Liver (tissue), 9 donors: ENCODE measurements around the gene ZNRF3. TPM values are rescaled to one million over a fixed set of nuclear protein-coding genes. Genes with fewer than 3 reads are reported as not detected.
A peak's percentile ranks its signal among the peaks of the same experiment; 100 is the strongest.

Source experiments
- DNase-seq: peaks from one replicate; pipeline ENCODE4 v3.0.0-alpha.2; 2017; ENCODE audit warnings: low spot score
- H3K27ac ChIP-seq, 2 donors: one replicate each; pipeline ENCODE4 v1.7.0; 2013; ENCODE audit warnings: inconsistent platforms in 2 of 2, low read length in 2 of 2, control low read depth in 1 of 2, low read depth in 1 of 2, mild to moderate bottlenecking in 1 of 2
- H3K27me3 ChIP-seq, 4 donors: one replicate each; pipeline versions ENCODE4 v1.6.1 to v1.7.0; 2013; ENCODE audit warnings: low read length in 3 of 4, inconsistent platforms in 1 of 4, mild to moderate bottlenecking in 1 of 4, moderate library complexity in 1 of 4; ENCODE audit not compliant: control insufficient read depth in 4 of 4, insufficient read depth in 4 of 4
- H3K36me3 ChIP-seq, 4 donors: one replicate each; pipeline versions ENCODE4 v1.6.1 to v1.7.0; 2013; ENCODE audit warnings: low read length in 3 of 4, mild to moderate bottlenecking in 3 of 4, low read depth in 1 of 4, moderate library complexity in 1 of 4; ENCODE audit not compliant: control insufficient read depth in 4 of 4, insufficient read depth in 3 of 4
- H3K4me1 ChIP-seq, 4 donors: one replicate each; pipeline versions ENCODE4 v1.6.1 to v1.7.0; 2013; ENCODE audit warnings: low read length in 3 of 4, mild to moderate bottlenecking in 3 of 4, moderate library complexity in 1 of 4; ENCODE audit not compliant: control insufficient read depth in 4 of 4, insufficient read depth in 4 of 4
- H3K4me3 ChIP-seq, 3 donors: one replicate each; pipeline versions ENCODE4 v1.6.1 to v1.7.0; 2013; ENCODE audit warnings: low read length in 3 of 3, control low read depth in 1 of 3, low read depth in 1 of 3, mild to moderate bottlenecking in 1 of 3
- H3K9ac ChIP-seq, 2 donors: one replicate each; pipeline ENCODE4 v1.7.0; 2013; ENCODE audit warnings: low read length in 2 of 2, mild to moderate bottlenecking in 2 of 2, moderate library complexity in 2 of 2, control low read depth in 1 of 2, low read depth in 1 of 2
- H3K9me3 ChIP-seq, 4 donors: one replicate each; pipeline versions ENCODE4 v1.6.1 to v1.7.0; 2013; ENCODE audit warnings: low read length in 3 of 4; ENCODE audit not compliant: control insufficient read depth in 4 of 4
- EGR1 ChIP-seq, 2 donors: IDR thresholded peaks; 2 replicates each; pipeline ENCODE4 v1.6.1; 2016 to 2018; ENCODE audit warnings: antibody characterized with exemption in 2 of 2, low read depth in 2 of 2
- FOXA2 ChIP-seq: IDR thresholded peaks from 2 replicates; pipeline ENCODE4 v1.6.1; 2016; ENCODE audit warnings: antibody characterized with exemption
- GABPA ChIP-seq, 2 donors: IDR thresholded peaks in 1 of 2; conservative IDR thresholded peaks in 1 of 2; 2 replicates each; pipeline ENCODE4 v1.6.1; 2016; ENCODE audit warnings: antibody characterized with exemption in 2 of 2, mild to moderate bottlenecking in 1 of 2, moderate library complexity in 1 of 2
- HNF4A ChIP-seq, 2 donors: conservative IDR thresholded peaks; 2 replicates each; pipeline ENCODE4 v1.6.1; 2016; ENCODE audit warnings: antibody characterized with exemption in 2 of 2, mild to moderate bottlenecking in 2 of 2
- HNF4G ChIP-seq: IDR thresholded peaks from 2 replicates; pipeline ENCODE4 v1.6.1; 2016; ENCODE audit warnings: antibody characterized with exemption
- JUND ChIP-seq, 2 donors: IDR thresholded peaks; 2 replicates each; pipeline ENCODE4 v1.6.1; 2016; ENCODE audit warnings: antibody characterized with exemption in 2 of 2
- NR2F2 ChIP-seq: IDR thresholded peaks from 2 replicates; pipeline ENCODE4 v1.6.1; 2016; ENCODE audit warnings: antibody characterized with exemption
- RAD21 ChIP-seq, 2 donors: IDR thresholded peaks; 2 replicates each; pipeline ENCODE4 v1.6.1; 2016; ENCODE audit warnings: antibody characterized with exemption in 2 of 2, mild to moderate bottlenecking in 2 of 2
- RXRA ChIP-seq, 2 donors: IDR thresholded peaks; 2 replicates each; pipeline ENCODE4 v1.6.1; 2017 to 2018; ENCODE audit warnings: antibody characterized with exemption in 2 of 2, mild to moderate bottlenecking in 1 of 2
- SP1 ChIP-seq: IDR thresholded peaks from 2 replicates; pipeline ENCODE4 v1.6.1; 2018; ENCODE audit warnings: antibody characterized with exemption, mild to moderate bottlenecking
- TAF1 ChIP-seq: conservative IDR thresholded peaks from 2 replicates; pipeline ENCODE4 v1.6.1; 2016; ENCODE audit warnings: antibody characterized with exemption, mild to moderate bottlenecking
- YY1 ChIP-seq: IDR thresholded peaks from 2 replicates; pipeline ENCODE4 v1.6.1; 2016; ENCODE audit warnings: antibody characterized with exemption, mild to moderate bottlenecking
- WGBS: extraction: QIAGEN DNeasy Blood & Tissue Kit; methylation state at CpG from one replicate; pipeline ENCODE4 v1.1.7; 2013; 5-methylcytosine and 5-hydroxymethylcytosine counted together
- polyA plus RNA-seq, 2 donors: library from polyadenylated mRNA; stranded (reverse) in 1 of 2; unstranded in 1 of 2; fragments of 200-250 nt in 1 of 2; fragments of >200 nt in 1 of 2; fragmentation: Nextera tagmentation in 1 of 2; extraction: Ambion mirVana in 1 of 2; gene quantifications; one replicate each; pipeline versions ENCODE4 v1.2.1 to v1.2.3, GENCODE V29; 2013 to 2015
- total RNA-seq, 2 donors: library from RNA; depleted of rRNA; stranded (reverse); fragments of >200 nt; gene quantifications; one replicate each; pipeline ENCODE4 v1.2.3, GENCODE V29; 2014
- TF ChIP-seq, protein P1 (sequence below): IDR thresholded peaks from 2 replicates; pipeline ENCODE4 v1.6.1; 2016; ENCODE audit warnings: antibody characterized with exemption
- TF ChIP-seq, protein P2 (sequence below): IDR thresholded peaks from 2 replicates; pipeline ENCODE4 v1.6.1; 2016; ENCODE audit warnings: antibody characterized with exemption, mild to moderate bottlenecking
- TF ChIP-seq, protein P3 (sequence below): IDR thresholded peaks from 2 replicates; pipeline ENCODE4 v1.6.1; 2016; ENCODE audit warnings: antibody characterized with exemption
- TF ChIP-seq, protein P4 (sequence below): IDR thresholded peaks from 2 replicates; pipeline ENCODE4 v1.6.1; 2016; ENCODE audit warnings: antibody characterized with exemption
- TF ChIP-seq, protein P5 (sequence below): fragments of 150-350 bp; IDR thresholded peaks from 2 replicates; pipeline ENCODE4 v1.5.1; 2017; ENCODE audit warnings: improper control_type of control experiment, low read depth, low read length; ENCODE audit not compliant: missing input control
- donor health status: healthy.
- donor health status: healthy.
- donor health status: healthy.
- donor health status: healthy.
- donor health status: healthy.

Gene ZNRF3
- total and polyA plus RNA-seq, 4 donors = 2.2 to 5.9 (median 4.7) TPM

DNA sequence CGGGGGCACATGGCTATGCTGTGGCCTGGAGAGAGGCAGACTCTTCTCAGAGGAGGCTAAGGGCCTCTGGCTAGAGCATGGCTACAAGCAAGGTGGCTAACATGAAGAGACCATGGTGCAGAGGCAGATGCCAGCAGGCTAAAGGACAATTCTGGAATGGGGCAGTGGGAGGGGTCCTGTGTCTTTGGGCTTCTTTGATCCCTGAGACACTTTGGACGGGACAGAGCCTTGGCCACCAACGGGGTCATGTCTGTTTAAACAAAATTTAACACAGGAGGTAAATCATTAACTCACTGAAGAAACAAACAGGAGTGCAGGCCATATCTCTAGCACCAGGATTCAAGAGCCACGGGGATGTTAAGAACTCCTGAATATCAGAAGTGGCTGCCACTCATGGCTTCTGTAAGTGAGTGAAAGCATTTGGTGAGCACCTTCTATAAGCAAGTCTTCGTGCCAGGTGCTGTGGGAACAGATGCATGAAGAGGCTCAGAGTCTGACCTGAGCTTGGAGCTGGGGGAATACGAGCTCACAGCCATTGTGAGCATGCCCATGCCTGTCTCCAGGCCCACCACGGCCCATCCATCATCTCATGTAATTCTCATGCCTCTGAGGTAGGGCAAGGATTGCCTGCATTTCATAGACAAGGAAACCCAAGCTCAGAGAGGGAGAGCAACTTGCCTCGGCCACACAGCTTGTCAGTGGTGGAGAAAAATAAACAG lies 18.3 kb upstream of the ZNRF3 start:
- no peaks in the 10 kb centered on the region for H3K36me3 ChIP-seq
- H3K4me1 ChIP-seq = peaks cover 7 to 25% (median 16%) of the 10 kb centered on the region in 4 donors
- TF ChIP-seq JUND (IDR thresholded peaks at IDR 0.05) (peak in 1 of 2 donors; percentile 71), FOXA2 (peak; percentile 37), RAD21 (IDR thresholded peaks at IDR 0.05) (peak; percentile 41 to 46), SP1 (peak; percentile 60), RXRA (IDR thresholded peaks at IDR 0.05) (peak; percentile 71 to 81), TAF1 (no peak), HNF4G (no peak), YY1 (peak; percentile 42), HNF4A (conservative IDR thresholded peaks at IDR 0.05) (peak; percentile 79 to 83)
- TF ChIP-seq, protein P1, sequence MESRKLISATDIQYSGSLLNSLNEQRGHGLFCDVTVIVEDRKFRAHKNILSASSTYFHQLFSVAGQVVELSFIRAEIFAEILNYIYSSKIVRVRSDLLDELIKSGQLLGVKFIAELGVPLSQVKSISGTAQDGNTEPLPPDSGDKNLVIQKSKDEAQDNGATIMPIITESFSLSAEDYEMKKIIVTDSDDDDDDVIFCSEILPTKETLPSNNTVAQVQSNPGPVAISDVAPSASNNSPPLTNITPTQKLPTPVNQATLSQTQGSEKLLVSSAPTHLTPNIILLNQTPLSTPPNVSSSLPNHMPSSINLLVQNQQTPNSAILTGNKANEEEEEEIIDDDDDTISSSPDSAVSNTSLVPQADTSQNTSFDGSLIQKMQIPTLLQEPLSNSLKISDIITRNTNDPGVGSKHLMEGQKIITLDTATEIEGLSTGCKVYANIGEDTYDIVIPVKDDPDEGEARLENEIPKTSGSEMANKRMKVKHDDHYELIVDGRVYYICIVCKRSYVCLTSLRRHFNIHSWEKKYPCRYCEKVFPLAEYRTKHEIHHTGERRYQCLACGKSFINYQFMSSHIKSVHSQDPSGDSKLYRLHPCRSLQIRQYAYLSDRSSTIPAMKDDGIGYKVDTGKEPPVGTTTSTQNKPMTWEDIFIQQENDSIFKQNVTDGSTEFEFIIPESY = no peak
- TF ChIP-seq, protein P2, sequence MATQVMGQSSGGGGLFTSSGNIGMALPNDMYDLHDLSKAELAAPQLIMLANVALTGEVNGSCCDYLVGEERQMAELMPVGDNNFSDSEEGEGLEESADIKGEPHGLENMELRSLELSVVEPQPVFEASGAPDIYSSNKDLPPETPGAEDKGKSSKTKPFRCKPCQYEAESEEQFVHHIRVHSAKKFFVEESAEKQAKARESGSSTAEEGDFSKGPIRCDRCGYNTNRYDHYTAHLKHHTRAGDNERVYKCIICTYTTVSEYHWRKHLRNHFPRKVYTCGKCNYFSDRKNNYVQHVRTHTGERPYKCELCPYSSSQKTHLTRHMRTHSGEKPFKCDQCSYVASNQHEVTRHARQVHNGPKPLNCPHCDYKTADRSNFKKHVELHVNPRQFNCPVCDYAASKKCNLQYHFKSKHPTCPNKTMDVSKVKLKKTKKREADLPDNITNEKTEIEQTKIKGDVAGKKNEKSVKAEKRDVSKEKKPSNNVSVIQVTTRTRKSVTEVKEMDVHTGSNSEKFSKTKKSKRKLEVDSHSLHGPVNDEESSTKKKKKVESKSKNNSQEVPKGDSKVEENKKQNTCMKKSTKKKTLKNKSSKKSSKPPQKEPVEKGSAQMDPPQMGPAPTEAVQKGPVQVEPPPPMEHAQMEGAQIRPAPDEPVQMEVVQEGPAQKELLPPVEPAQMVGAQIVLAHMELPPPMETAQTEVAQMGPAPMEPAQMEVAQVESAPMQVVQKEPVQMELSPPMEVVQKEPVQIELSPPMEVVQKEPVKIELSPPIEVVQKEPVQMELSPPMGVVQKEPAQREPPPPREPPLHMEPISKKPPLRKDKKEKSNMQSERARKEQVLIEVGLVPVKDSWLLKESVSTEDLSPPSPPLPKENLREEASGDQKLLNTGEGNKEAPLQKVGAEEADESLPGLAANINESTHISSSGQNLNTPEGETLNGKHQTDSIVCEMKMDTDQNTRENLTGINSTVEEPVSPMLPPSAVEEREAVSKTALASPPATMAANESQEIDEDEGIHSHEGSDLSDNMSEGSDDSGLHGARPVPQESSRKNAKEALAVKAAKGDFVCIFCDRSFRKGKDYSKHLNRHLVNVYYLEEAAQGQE = peak; percentile 35
- TF ChIP-seq, protein P3, sequence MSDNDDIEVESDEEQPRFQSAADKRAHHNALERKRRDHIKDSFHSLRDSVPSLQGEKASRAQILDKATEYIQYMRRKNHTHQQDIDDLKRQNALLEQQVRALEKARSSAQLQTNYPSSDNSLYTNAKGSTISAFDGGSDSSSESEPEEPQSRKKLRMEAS = peak; percentile 61
- H3K9me3 ChIP-seq = no peaks in the 10 kb centered on the region
- no peak overlapping the region for H3K9ac ChIP-seq
- peak overlapping the region in 2 of 3 donors; percentile 9 to 65 for H3K4me3 ChIP-seq
- peak; percentile 46 for DNase-seq
- 44% methylated on average over 8 of the region's 8 CpGs for WGBS
- no peaks in the 10 kb centered on the region for H3K27me3 ChIP-seq
- H3K27ac ChIP-seq = peak overlapping the region; percentile 52 to 66

DNA sequence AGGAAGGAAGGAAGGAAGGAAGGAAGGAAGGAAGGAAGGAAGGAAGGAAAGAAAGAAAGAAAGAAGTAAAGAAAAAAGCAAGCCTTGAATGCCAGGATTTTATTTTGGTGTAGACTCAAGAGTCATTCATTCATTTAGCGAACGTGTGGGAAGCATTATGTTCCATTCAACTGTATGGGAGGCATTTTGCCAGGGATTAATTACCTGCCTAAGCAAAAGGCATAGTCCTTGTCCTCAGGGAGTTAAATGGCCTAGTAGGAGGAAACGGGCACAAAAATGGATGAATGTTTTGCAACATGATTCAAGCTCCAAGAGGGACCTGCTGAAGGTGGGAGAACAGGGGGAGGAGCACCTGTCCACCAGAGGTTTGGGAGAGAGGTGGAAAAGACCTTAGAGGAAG lies 16.2 kb upstream of the ZNRF3 start:
- H3K36me3 ChIP-seq = no peaks in the 10 kb centered on the region
- no peaks in the 10 kb centered on the region for H3K27me3 ChIP-seq
- no peak overlapping the region for H3K4me3 ChIP-seq
- WGBS = 56% methylated on average over 3 of the region's 3 CpGs
- H3K4me1 ChIP-seq = peaks cover 7 to 25% (median 17%) of the 10 kb centered on the region in 4 donors
- no peaks in the 10 kb centered on the region for H3K9me3 ChIP-seq
- no peak overlapping the region for H3K9ac ChIP-seq
- no peak for DNase-seq
- no peak overlapping the region for H3K27ac ChIP-seq
- no peak for TF ChIP-seq HNF4G
- no peak for TF ChIP-seq HNF4A (conservative IDR thresholded peaks at IDR 0.05)
- TF ChIP-seq GABPA (IDR thresholded peaks at IDR 0.05 in 1 of 2, conservative IDR thresholded peaks at IDR 0.05 in 1 of 2) = no peak
- TF ChIP-seq, protein P3 = no peak
- TF ChIP-seq, protein P4, sequence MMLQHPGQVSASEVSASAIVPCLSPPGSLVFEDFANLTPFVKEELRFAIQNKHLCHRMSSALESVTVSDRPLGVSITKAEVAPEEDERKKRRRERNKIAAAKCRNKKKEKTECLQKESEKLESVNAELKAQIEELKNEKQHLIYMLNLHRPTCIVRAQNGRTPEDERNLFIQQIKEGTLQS = no peak
- no peak for TF ChIP-seq EGR1 (IDR thresholded peaks at IDR 0.05; ENCODE audit: low read depth in 2 of 2)
- TF ChIP-seq NR2F2 = no peak
- TF ChIP-seq, protein P1 = no peak
- no peak for TF ChIP-seq JUND (IDR thresholded peaks at IDR 0.05)
- TF ChIP-seq, protein P5, sequence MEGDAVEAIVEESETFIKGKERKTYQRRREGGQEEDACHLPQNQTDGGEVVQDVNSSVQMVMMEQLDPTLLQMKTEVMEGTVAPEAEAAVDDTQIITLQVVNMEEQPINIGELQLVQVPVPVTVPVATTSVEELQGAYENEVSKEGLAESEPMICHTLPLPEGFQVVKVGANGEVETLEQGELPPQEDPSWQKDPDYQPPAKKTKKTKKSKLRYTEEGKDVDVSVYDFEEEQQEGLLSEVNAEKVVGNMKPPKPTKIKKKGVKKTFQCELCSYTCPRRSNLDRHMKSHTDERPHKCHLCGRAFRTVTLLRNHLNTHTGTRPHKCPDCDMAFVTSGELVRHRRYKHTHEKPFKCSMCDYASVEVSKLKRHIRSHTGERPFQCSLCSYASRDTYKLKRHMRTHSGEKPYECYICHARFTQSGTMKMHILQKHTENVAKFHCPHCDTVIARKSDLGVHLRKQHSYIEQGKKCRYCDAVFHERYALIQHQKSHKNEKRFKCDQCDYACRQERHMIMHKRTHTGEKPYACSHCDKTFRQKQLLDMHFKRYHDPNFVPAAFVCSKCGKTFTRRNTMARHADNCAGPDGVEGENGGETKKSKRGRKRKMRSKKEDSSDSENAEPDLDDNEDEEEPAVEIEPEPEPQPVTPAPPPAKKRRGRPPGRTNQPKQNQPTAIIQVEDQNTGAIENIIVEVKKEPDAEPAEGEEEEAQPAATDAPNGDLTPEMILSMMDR = no peak
- TF ChIP-seq RAD21 (IDR thresholded peaks at IDR 0.05) = no peak
